Suprapubic skin (tissue), 4 donors: ENCODE results near the gene TMEM131L. TPM values are rescaled to one million over a fixed set of nuclear protein-coding genes. Genes with fewer than 3 reads are reported as not detected.

Source experiments
- DNase-seq, 2 donors: peaks; one replicate each; pipeline ENCODE4 v3.0.0-alpha.2; 2019; ENCODE audit warnings: low spot score in 2 of 2
- H3K27ac ChIP-seq: fragments of 200-600 bp; sonication (generic); one replicate; pipeline ENCODE4 v1.5.1; 2019
- H3K27me3 ChIP-seq: fragments of 200-600 bp; sonication (generic); one replicate; pipeline ENCODE4 v1.5.1; 2019
- H3K36me3 ChIP-seq: fragments of 200-600 bp; sonication (generic); one replicate; pipeline ENCODE4 v1.5.1; 2019
- H3K4me1 ChIP-seq: fragments of 200-600 bp; sonication (generic); one replicate; pipeline ENCODE4 v1.5.1; 2019
- H3K4me3 ChIP-seq: fragments of 200-600 bp; sonication (generic); one replicate; pipeline ENCODE4 v1.5.1; 2019; ENCODE audit warnings: mild to moderate bottlenecking
- H3K9me3 ChIP-seq: fragments of 200-600 bp; sonication (generic); one replicate; pipeline ENCODE4 v1.5.1; 2019
- CTCF ChIP-seq, 2 donors: fragments of 200-600 bp in 1 of 2; fragments of 450-650 bp in 1 of 2; sonication (generic) in 1 of 2; IDR thresholded peaks; one replicate each; pipeline ENCODE4 v1.5.1; 2016 to 2019; ENCODE audit warnings: antibody characterized with exemption in 2 of 2, mild to moderate bottlenecking in 1 of 2, moderate library complexity in 1 of 2
- EP300 ChIP-seq: sonication (generic); formaldehyde crosslinking; IDR thresholded peaks from one replicate; pipeline ENCODE4 v1.6.1; 2017; ENCODE audit warnings: antibody characterized with exemption
- POLR2A ChIP-seq, 2 donors: fragments of 450-650 bp; IDR thresholded peaks; one replicate each; pipeline ENCODE4 v1.6.1; 2017; ENCODE audit warnings: antibody characterized with exemption in 2 of 2, mild to moderate bottlenecking in 2 of 2, moderate library complexity in 2 of 2
- POLR2AphosphoS5 ChIP-seq, 3 donors: sonication (generic); formaldehyde crosslinking; IDR thresholded peaks; one replicate each; pipeline ENCODE4 v1.6.1; 2017; ENCODE audit warnings: antibody characterized with exemption in 3 of 3
- WGBS: methylation state at CpG from one replicate; pipeline ENCODE4 v1.1.5; 2018; 5-methylcytosine and 5-hydroxymethylcytosine counted together
- total RNA-seq, 4 donors: library from RNA; depleted of rRNA; stranded (reverse); fragments of >200 nt; gene quantifications; one replicate each; pipeline ENCODE4 v1.1.0, GENCODE V29; 2016

TMEM131L gene
- total RNA-seq, 4 donors from 2014 or later = 13.5 to 25.0 (median 17.2) TPM

DNA sequence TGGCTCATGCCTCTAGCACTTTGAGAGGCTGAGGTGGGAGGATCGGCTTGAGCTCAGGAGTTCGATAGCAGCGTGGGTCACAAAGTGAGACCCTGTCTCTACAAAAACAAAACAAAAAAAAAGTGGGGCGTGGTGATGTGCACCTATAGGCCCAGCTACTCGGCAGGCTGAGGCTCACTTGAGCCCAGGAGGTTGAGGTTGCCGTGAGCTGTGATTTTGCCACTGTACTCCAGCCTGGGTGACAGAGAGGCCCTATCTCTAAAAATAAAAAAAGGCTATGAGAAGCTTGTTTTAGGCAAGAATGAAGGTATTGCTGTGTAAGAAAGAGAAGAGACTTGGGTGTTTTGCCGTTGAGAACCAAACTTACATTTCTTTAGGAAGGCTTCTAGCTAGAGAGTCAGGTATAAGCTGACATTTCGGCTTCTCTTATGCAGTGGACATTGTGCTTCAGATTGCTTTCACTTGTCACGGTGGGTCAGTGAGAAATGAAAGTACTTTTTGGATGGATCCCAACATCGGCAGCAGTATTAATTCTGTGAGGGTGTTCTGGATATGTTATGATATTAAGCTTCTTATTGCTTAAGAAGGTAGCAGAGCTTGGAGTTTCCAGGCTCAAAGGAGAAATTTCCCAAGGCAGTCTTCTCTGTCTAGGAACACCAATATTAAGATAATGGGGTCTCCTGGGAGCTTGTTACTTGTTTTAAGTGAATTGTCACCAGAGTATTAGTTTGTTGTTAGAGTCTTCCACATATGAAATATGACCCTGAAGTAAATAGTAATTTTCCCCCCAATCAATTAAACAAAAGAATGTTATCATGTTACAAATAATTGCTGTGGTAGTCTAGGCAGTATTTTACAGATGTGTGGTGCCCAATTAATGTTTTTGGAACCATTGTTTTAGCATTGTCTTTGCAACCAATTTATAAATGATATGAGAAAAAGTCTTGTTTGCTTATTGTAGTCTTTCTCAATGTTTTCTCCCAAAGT, 17.6 kb downstream of the TMEM131L start:
- no peaks in the 10 kb centered on the region for H3K27me3 ChIP-seq
- TF ChIP-seq CTCF (IDR thresholded peaks at IDR 0.05) (no peak), POLR2A (IDR thresholded peaks at IDR 0.05) (no peak), EP300 (no peak), POLR2AphosphoS5 (IDR thresholded peaks at IDR 0.05) (no peak)
- DNase-seq = no peak
- no peak overlapping the region for H3K4me3 ChIP-seq
- H3K4me1 ChIP-seq = peaks cover 40% of the 10 kb centered on the region
- no peaks in the 10 kb centered on the region for H3K36me3 ChIP-seq
- H3K9me3 ChIP-seq = no peaks in the 10 kb centered on the region
- 70% methylated on average over 10 of the region's 10 CpGs for WGBS
- no peak overlapping the region for H3K27ac ChIP-seq

DNA sequence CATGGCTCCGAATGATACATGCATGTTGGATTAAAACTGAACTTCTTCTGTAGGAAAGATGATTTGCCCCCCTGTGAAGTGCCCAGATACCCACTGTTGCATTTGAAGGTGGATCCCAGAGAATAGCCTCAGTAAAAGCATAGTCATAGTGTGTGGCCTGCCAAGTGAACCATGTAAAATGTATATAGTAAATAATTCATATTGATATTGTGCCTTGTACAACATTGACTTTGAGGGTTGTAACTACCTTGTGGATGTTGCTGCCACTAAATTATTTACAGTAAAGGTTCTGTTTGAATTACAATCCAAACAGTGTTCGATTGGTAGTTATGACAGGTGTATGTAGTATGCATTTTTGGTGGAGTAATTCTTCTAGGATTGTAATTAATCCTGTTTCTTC, 19.2 kb downstream of the TMEM131L start:
- Histone ChIP-seq H3K27me3 (no peaks in the 10 kb centered on the region), H3K36me3 (no peaks in the 10 kb centered on the region), H3K4me1 (peaks cover 56% of the 10 kb centered on the region), H3K4me3 (no peak overlapping the region), H3K9me3 (no peaks in the 10 kb centered on the region), H3K27ac (no peak overlapping the region)
- DNase-seq = no peak
- 88% methylated on average over 2 of the region's 2 CpGs for WGBS
- no peak for TF ChIP-seq POLR2A (IDR thresholded peaks at IDR 0.05)

- peak overlapping the region; percentile 91 for H3K27ac ChIP-seq
- no peak for TF ChIP-seq EP300
- no peak for TF ChIP-seq POLR2A (IDR thresholded peaks at IDR 0.05)
- no peak for TF ChIP-seq POLR2AphosphoS5 (IDR thresholded peaks at IDR 0.05)
- TF ChIP-seq CTCF (IDR thresholded peaks at IDR 0.05) = no peak
These were observed 19.7 kb downstream of the TMEM131L start for GRCh38 chr4:153485860-153486259.

GRCh38 chr4:153486281-153487151, 20.4 kb downstream of the TMEM131L start:
- peaks cover 58% of the 10 kb centered on the region for H3K4me1 ChIP-seq
- TF ChIP-seq POLR2A (IDR thresholded peaks at IDR 0.05) (no peak), CTCF (IDR thresholded peaks at IDR 0.05) (no peak), POLR2AphosphoS5 (IDR thresholded peaks at IDR 0.05) (no peak), EP300 (no peak)
- no peaks in the 10 kb centered on the region for H3K36me3 ChIP-seq
- no peaks in the 10 kb centered on the region for H3K9me3 ChIP-seq
- DNase-seq = no peak
- peak overlapping the region; percentile 16 for H3K4me3 ChIP-seq
- H3K27me3 ChIP-seq = no peaks in the 10 kb centered on the region
- 44% methylated on average over 12 of the region's 14 CpGs for WGBS
- peak overlapping the region; percentile 91 for H3K27ac ChIP-seq

More at GRCh38 chr4:153485860-153486259, 19.7 kb downstream of the TMEM131L start:
- Histone ChIP-seq H3K9me3 (no peaks in the 10 kb centered on the region), H3K36me3 (no peaks in the 10 kb centered on the region), H3K4me3 (no peak overlapping the region), H3K27me3 (no peaks in the 10 kb centered on the region), H3K4me1 (peaks cover 58% of the 10 kb centered on the region)
- DNase-seq = no peak
- WGBS = 85% methylated on average over 5 of the region's 5 CpGs

- TF ChIP-seq POLR2A (IDR thresholded peaks at IDR 0.05) (no peak), CTCF (IDR thresholded peaks at IDR 0.05) (no peak), POLR2AphosphoS5 (IDR thresholded peaks at IDR 0.05) (no peak), EP300 (no peak)
- no peaks in the 10 kb centered on the region for H3K27me3 ChIP-seq
- peak overlapping the region; percentile 31 for H3K4me3 ChIP-seq
- H3K4me1 ChIP-seq = peaks cover 58% of the 10 kb centered on the region
- H3K36me3 ChIP-seq = no peaks in the 10 kb centered on the region
- 31% methylated on average over 24 of the region's 24 CpGs for WGBS
- H3K9me3 ChIP-seq = no peaks in the 10 kb centered on the region
- DNase-seq = no peak
- peak overlapping the region; percentile 91 for H3K27ac ChIP-seq
These were observed 22.1 kb downstream of the TMEM131L start for GRCh38 chr4:153488006-153488891.
